ENCODE measurements around the gene CAMK2N2.
"Not testable (repeated sequence)": the region's sequence is repeated elsewhere in the genome, so short reads cannot be mapped to it uniquely, and the experiment has no call there.

The CAMK2N2 gene

GRCh38 chr3:184275961-184276910, 14.9 kb upstream of the CAMK2N2 start, which contains the start of gene ECE2:
Gene ECE2, plus strand, starts transcription at chr3:184276022. Its CDS starts 132 bp downstream, at chr3:184276154.
- DNase-seq (ENCODE audit: extremely low read depth in 1 of 2, low read depth in 1 of 2): no peak

GRCh38 chr3:184275381-184275701, 14.0 kb upstream of the CAMK2N2 start:
- DNase-seq (ENCODE audit: extremely low read depth in 1 of 2, low read depth in 1 of 2): no peak

- no peak for DNase-seq (ENCODE audit: extremely low read depth in 1 of 2, low read depth in 1 of 2)
Measured at GRCh38 chr3:184272269-184272668, 10.9 kb upstream of the CAMK2N2 start.

GRCh38 chr3:184267249-184267648, 5.9 kb upstream of the CAMK2N2 start:
- DNase-seq (ENCODE audit: extremely low read depth in 1 of 2, low read depth in 1 of 2): not testable (repeated sequence)

- no peak for DNase-seq (ENCODE audit: extremely low read depth in 1 of 2, low read depth in 1 of 2)
Measured at GRCh38 chr3:184262764-184263179, 1.4 kb upstream of the CAMK2N2 start.

- no peak for DNase-seq (ENCODE audit: extremely low read depth in 1 of 2, low read depth in 1 of 2)
Measured at GRCh38 chr3:184261854-184262763, 756 bp upstream of the CAMK2N2 start.

GRCh38 chr3:184260724-184261269, 556 bp downstream of the CAMK2N2 start:
- DNase-seq (ENCODE audit: extremely low read depth in 1 of 2, low read depth in 1 of 2): no peak

- no peak for DNase-seq (ENCODE audit: extremely low read depth in 1 of 2, low read depth in 1 of 2)
Measured at GRCh38 chr3:184259878-184260723, 1.3 kb downstream of the CAMK2N2 start.

GRCh38 chr3:184259396-184259877, 1.9 kb downstream of the CAMK2N2 start:
- DNase-seq (ENCODE audit: extremely low read depth in 1 of 2, low read depth in 1 of 2): no peak

GRCh38 chr3:184258926-184259325, 2.4 kb downstream of the CAMK2N2 start:
- no peak for DNase-seq (ENCODE audit: extremely low read depth in 1 of 2, low read depth in 1 of 2)

GRCh38 chr3:184257083-184257915, 4.1 kb downstream of the CAMK2N2 start:
- DNase-seq (ENCODE audit: extremely low read depth in 1 of 2, low read depth in 1 of 2): no peak

GRCh38 chr3:184255291-184256039, 5.9 kb downstream of the CAMK2N2 start:
- DNase-seq (ENCODE audit: extremely low read depth in 1 of 2, low read depth in 1 of 2): no peak

GRCh38 chr3:184250167-184250828, 11.1 kb downstream of the CAMK2N2 start:
- peak; percentile 72 to 80 for DNase-seq (ENCODE audit: extremely low read depth in 1 of 2, low read depth in 1 of 2)

- peak; percentile 88 to 90 for DNase-seq (ENCODE audit: extremely low read depth in 1 of 2, low read depth in 1 of 2)
Measured at GRCh38 chr3:184249412-184250166, 11.8 kb downstream of the CAMK2N2 start, which contains the start of gene EEF1AKMT4. Gene EEF1AKMT4, plus strand, starts transcription at chr3:184249672. Its CDS starts 23 bp downstream, at chr3:184249695.

GRCh38 chr3:184248454-184249411, 12.6 kb downstream of the CAMK2N2 start, which contains the start of gene ALG3:
Gene ALG3, minus strand, starts transcription at chr3:184248962. Its CDS starts 22 bp downstream, at chr3:184248940.
- peak; percentile 70 to 76 for DNase-seq (ENCODE audit: extremely low read depth in 1 of 2, low read depth in 1 of 2)

- no peak for DNase-seq (ENCODE audit: extremely low read depth in 1 of 2, low read depth in 1 of 2)
Measured at GRCh38 chr3:184242297-184242685, 19.1 kb downstream of the CAMK2N2 start.
